HG03196 (cell line): Measurements from ENCODE around the gene MEGF6.

ENCODE experiments used
- ATAC-seq: cut with Tn5 transposase; IDR thresholded peaks from one replicate; pipeline ENCODE4 v1.9.1; 2021; ENCODE audit not compliant: unreplicated experiment

Gene MEGF6

DNA sequence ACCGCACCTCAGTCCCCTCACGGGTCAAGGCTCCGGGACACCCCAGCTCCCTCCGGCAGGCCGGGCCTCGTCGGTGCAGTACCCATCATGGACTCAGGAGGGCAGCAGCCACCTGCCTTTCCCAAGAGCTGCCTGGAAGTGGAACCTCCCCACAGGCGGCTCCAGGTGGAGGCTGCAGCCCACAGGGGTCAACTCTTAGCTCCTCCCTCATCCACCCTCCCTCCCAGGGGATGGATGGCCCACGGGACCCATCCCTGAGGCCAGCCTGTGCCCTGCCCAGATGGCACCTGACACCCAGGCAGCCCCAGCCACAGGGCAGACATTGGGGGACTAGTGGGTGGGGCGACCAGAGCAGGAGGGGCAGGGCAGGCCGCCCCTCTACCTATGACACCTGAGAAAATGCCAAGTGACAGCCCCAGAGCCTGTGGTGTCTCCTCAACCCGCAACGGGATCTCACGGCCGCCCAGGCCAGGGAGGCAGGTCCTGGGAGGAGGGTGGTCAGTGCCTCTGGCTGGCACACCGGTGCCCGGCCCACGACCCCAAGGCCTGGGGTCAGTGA lies 158.0 kb downstream of the MEGF6 start:
- ATAC-seq = no peak

- ATAC-seq = no peak
Observed at GRCh38 chr1:3452866-3453175, 158.5 kb downstream of the MEGF6 start.

GRCh38 chr1:3451994-3452865 lies 159.1 kb downstream of the MEGF6 start:
- ATAC-seq = no peak

- ATAC-seq = no peak
Observed at GRCh38 chr1:3450983-3451382, 160.3 kb downstream of the MEGF6 start.

DNA sequence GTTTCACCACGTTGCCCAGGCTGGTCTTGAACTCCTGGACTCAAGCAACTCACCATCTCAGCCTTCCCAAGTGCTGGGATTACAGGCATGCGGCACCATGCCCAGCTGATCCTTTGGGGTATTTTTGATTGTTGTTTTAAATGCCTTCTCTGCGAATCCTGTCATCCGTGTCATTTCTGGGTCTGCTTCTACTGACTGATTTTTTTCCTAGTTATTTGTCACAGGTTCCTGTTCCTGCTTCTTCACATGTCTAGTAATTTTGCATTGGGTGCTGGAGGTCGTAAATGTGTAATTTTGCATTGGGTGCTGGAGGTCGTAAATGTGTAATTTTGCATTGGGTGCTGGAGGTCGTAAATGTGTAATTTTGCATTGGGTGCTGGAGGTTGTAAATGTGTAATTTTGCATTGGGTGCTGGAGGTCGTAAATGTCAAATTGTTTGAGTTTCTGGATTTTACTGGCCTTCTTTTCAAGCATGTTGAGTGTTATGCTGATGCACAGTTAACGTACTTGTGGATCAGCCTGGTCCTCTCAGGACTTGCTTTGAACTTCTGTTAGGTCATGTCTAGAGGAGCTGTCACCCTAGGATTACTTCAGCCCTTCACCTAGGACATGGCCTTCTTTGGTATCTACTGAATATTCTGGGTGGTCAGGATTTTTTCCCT lies 161.0 kb downstream of the MEGF6 start:
- ATAC-seq = no peak

DNA sequence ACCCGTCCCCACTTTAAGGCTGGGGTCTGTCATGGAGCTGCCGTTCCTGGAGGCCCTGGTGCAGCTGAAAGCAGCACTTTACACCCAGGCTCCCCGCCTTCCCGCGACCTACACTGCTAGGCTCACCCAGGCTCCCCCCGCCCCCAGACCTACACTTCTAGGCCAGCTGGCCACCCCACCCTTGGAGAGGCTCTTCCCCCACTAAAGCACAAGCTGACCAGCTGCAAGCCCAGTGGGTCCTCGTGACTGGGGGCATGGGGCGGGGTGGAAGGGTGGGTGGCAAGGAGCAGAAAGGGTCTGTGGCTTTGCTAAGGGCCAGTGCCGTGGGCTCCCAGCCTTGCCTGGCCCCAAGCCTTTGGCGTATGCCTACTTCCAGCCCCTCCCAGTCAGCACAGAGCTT lies 166.6 kb downstream of the MEGF6 start:
- ATAC-seq = no peak

GRCh38 chr1:3444298-3444697 lies 167.0 kb downstream of the MEGF6 start:
- ATAC-seq = no peak

DNA sequence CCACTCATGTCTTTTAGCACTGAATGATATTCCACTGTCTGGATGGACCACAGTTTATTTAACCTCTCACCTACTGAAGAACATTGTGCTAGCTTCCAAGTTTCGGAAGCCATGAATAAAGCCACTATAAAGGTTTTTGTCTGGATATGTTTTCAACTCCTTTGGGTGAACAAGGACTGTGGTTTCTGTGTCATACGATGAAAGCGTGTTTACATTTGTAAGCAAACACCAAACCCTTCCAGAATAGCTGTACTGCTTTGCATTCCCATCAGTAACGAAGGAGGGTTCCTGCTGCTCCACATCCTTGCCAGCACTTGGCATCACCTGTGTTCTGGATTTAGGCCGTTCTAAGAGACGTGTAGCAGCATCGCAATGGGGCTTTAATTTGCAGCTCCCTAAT lies 167.5 kb downstream of the MEGF6 start:
- ATAC-seq = no peak

DNA sequence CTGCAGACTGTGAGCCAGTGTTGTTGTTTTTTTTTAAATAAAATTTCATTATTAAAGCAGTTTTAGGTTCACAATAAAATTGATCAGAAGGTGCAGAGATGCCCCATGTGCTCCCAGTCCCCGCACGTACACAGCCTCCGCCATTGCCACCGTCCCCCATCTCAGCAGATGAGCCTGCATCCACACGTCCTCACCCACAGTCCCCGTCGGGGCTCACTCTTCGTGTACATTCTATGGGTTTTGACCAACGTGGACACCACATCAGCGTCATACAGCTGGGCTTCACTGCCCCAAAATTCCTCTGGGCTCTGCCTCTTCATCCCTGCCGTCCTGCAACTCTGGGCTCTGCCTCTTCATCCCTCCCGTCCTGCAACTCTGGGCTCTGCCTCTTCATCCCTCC lies 168.4 kb downstream of the MEGF6 start:
- no peak for ATAC-seq

- ATAC-seq = no peak
Observed at GRCh38 chr1:3442331-3442730, 169.0 kb downstream of the MEGF6 start.

DNA sequence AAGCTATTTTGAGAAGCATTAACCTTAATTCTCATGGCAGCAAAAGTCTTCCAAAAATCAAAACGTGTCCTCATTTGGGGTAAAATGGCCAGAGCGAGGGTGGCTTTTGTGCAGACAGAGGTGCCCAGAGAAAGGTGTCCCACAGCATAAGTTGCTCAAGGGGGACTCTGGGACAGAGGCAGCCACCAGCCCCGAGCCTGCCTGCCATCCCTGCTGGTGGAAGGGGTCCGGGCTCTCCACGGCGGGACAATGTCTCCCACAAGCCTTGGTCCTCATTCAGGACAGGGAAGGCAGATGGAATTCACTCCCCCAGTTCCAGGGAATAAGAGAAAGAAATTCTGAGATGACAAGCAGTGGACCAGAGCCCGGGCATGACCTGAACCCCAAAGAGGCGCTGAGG lies 169.4 kb downstream of the MEGF6 start:
- no peak for ATAC-seq

DNA sequence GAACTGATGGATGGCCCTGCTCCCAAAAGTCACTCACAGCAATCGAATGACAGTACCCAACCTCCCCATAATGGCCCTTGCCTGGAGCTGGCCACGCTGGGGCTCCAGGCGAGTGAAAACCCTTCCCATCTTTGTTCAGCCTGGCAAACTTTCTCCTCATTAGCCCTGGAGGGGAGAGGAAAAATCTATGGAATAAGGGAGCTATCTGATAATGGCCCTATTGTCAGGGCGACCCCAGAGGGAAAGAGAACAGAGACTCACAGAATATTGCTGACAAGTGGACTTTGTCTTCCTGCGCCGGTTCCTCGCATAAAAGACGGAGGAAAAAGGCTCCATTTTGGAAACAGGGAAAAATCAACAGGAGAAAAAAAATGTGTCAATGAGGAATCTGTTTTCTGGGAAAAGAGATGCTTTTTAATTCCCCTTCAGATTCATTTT lies 169.9 kb downstream of the MEGF6 start:
- ATAC-seq = no peak

- no peak for ATAC-seq
Observed at GRCh38 chr1:3440711-3441409, 170.4 kb downstream of the MEGF6 start.

DNA sequence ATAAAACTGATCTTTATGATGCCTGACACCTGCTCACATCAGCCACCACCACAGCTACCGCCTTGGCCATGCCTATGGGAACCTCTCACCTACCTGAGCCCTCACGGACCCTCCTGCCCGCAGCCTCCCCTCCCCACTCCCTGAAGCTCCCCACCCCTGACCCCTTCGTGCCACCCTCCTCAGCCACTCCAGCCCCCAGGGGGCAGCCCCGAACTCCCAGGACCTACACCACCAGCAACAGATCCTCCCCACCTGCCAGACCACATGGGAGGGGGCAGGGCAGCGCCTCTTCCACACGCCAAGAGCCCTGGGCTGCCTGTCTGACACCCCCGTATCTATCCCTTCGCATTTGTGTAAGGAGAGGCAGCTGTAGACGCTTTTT lies 171.0 kb downstream of the MEGF6 start:
- no peak for ATAC-seq
